Retinal pigment epithelial cell (primary cell): ENCODE data around the gene DHX58.
A peak's percentile ranks its signal among the peaks of the same experiment; 100 is the strongest.

Source experiments
- DNase-seq: peaks from one replicate; pipeline ENCODE4 v3.0.0-alpha.2; 2010; ENCODE audit warnings: low read depth
- H3K4me3 ChIP-seq: 2 replicates; pipeline ENCODE4 v1.5.1; 2011; ENCODE audit warnings: mild to moderate bottlenecking, low read length, control low read depth, moderate library complexity
- CTCF ChIP-seq: conservative IDR thresholded peaks from 2 replicates; pipeline ENCODE4 v1.5.1; 2011; ENCODE audit warnings: low read depth, low read length, control low read depth, inconsistent platforms

The DHX58 gene

DNA sequence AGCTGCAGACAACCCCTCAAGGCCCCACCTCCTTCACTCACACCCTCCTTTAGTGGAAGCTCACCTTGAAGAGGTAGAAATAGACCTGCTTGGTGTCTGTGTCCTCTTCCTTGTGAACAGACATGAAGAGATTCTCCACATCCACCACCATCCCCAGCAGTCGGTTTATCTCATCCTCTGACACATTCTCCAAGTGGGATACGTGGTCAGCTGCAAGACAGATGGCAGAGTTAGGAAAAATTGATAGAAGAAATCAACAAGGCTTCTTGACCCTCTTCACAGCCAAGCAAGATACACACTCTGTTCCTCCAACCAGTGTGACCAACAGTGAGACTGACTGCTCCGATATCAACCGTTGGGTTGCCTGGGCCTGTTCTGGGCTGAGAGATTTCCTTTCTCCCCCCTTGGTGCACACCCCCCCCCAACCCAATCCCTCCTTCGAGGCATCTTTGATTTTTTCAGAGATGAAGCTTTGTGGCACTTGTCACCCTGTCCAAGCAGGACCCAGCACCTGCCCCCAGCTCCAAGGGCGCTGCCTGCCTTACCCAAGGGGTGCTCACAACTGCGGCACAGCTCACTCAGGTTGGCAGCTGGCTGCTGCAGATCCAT is 7.8 kb upstream of the DHX58 start:
- H3K4me3 ChIP-seq, result peak overlapping the region; percentile 48
- TF ChIP-seq CTCF, result no peak
- DNase-seq, result no peak

GRCh38 chr17:42119301-42119700 is 6.8 kb upstream of the DHX58 start:
- TF ChIP-seq CTCF, result no peak
- DNase-seq, result no peak

GRCh38 chr17:42118545-42118944 is 6.0 kb upstream of the DHX58 start:
- H3K4me3 ChIP-seq, result no peak overlapping the region
- peak; percentile 69 for TF ChIP-seq CTCF
- DNase-seq, result no peak

More at GRCh38 chr17:42119301-42119700, 6.8 kb upstream of the DHX58 start:
- no peak overlapping the region for H3K4me3 ChIP-seq

- no peak for DNase-seq
- no peak for TF ChIP-seq CTCF
- no peak overlapping the region for H3K4me3 ChIP-seq
Observed at GRCh38 chr17:42118126-42118510, 5.6 kb upstream of the DHX58 start.

DNA sequence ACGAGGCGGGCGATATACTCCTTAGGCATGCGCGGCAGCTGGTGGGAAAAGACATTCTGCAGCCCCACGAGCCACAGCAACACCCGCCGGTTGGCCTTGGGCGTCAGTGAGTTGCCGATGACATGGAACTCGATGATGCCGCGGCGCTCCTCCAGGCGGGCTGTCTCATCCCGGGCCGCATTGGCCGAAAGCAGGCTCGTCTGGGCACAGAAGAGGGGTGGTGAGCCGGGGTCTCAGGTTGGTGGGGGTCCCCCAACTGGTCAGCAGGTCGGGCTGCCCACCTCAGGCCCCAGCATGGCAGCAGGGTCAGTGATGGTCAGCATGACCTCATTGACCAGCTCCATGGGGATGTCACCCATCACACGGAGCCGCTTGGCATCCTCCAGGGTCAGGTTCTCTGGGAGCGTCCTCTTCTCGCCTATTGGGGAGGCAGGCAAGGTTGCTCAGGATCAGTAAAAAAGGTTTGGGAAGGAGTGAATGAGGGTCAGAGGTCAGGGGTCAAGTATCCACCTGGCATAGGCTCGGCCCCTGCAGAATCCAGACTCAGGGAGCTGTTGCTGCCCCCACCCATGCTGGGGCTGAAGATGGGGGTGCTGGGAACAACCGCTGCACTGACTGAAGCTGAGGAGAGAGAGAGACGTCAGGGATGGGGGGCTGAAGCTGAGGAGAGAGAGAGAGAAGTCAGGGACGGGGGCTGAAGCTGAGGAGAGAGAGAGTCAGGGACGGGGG is 5.0 kb upstream of the DHX58 start:
- DNase-seq, result no peak
- H3K4me3 ChIP-seq, result no peak overlapping the region
- TF ChIP-seq CTCF, result no peak

GRCh38 chr17:42116705-42117396 is 4.3 kb upstream of the DHX58 start:
- H3K4me3 ChIP-seq, result no peak overlapping the region
- TF ChIP-seq CTCF, result peak; percentile 84
- no peak for DNase-seq
